HepG2 (cell line): ENCODE results near the gene CMTM2. TPM values are rescaled to one million over a fixed set of nuclear protein-coding genes. Genes with fewer than 3 reads are reported as not detected.

Experiments used
- ATF1 ChIP-seq: IDR thresholded peaks from 2 replicates; pipeline ENCODE4 v1.6.1; 2016; ENCODE audit warnings: mild to moderate bottlenecking, control low read depth
- CBX1 ChIP-seq: IDR thresholded peaks from one replicate; pipeline ENCODE4 v1.6.1; 2016; ENCODE audit warnings: antibody characterized with exemption, low read depth
- CEBPB ChIP-seq: IDR thresholded peaks from 2 replicates; pipeline ENCODE4 v1.6.1; 2011; ENCODE audit warnings: low read depth, low read length, improper control_type of control experiment, borderline replicate concordance
- EZH2 ChIP-seq: conservative IDR thresholded peaks from 2 replicates; pipeline ENCODE4 v1.6.1; 2012; ENCODE audit warnings: mild to moderate bottlenecking, low read depth, low read length, moderate library complexity
- GZF1 ChIP-seq: sonication (generic); formaldehyde crosslinking; IDR thresholded peaks from 2 replicates; pipeline ENCODE4 v1.5.1; 2020; ENCODE audit warnings: mild to moderate bottlenecking, missing genetic modification reagents
- HNF1A ChIP-seq, 2 experiments: sonication (generic) in 1 of 2; formaldehyde crosslinking in 1 of 2; IDR thresholded peaks; 2 replicates each; pipeline versions ENCODE4 v1.4.0 to v1.6.1; 2016 to 2020; ENCODE audit warnings: borderline replicate concordance in 1 of 2, low read depth in 1 of 2, mild to moderate bottlenecking in 1 of 2, missing genetic modification reagents in 1 of 2
- ISL2 ChIP-seq: sonication (generic); formaldehyde crosslinking; IDR thresholded peaks from 2 replicates; pipeline ENCODE4 v1.5.0; 2020; ENCODE audit warnings: missing genetic modification reagents
- MED13 ChIP-seq: sonication (generic); formaldehyde crosslinking; IDR thresholded peaks from 2 replicates; pipeline ENCODE4 v1.5.0; 2020; ENCODE audit warnings: missing genetic modification reagents
- NFE2L1 ChIP-seq: sonication (generic); formaldehyde crosslinking; IDR thresholded peaks from 2 replicates; pipeline ENCODE4 v1.4.0; 2020; ENCODE audit warnings: missing genetic modification reagents, mild to moderate bottlenecking, borderline replicate concordance
- SMARCC2 ChIP-seq: fragments of 450-650 bp; IDR thresholded peaks from 2 replicates; pipeline ENCODE4 v1.6.1; 2017; ENCODE audit warnings: antibody characterized with exemption, mild to moderate bottlenecking
- TBX3 ChIP-seq: fragments of 450-650 bp; IDR thresholded peaks from 2 replicates; pipeline ENCODE4 v1.6.1; 2017; ENCODE audit warnings: antibody characterized with exemption, mild to moderate bottlenecking, inconsistent platforms, borderline replicate concordance
- ZBTB3 ChIP-seq: sonication (generic); formaldehyde crosslinking; IDR thresholded peaks from 2 replicates; pipeline ENCODE4 v1.4.0; 2020; ENCODE audit warnings: low read depth, mild to moderate bottlenecking, moderate library complexity, missing genetic modification reagents, borderline replicate concordance
- ZBTB7B ChIP-seq: sonication (generic); formaldehyde crosslinking; IDR thresholded peaks from 2 replicates; pipeline ENCODE4 v1.4.0; 2020; ENCODE audit warnings: missing genetic modification reagents
- ZMYM2 ChIP-seq: sonication (generic); formaldehyde crosslinking; IDR thresholded peaks from 2 replicates; pipeline ENCODE4 v1.8.0; 2022; ENCODE audit warnings: mild to moderate bottlenecking, missing genetic modification reagents
- ZNF253 ChIP-seq: sonication (generic); formaldehyde crosslinking; IDR thresholded peaks from 2 replicates; pipeline ENCODE4 v1.8.0; 2022; ENCODE audit warnings: mild to moderate bottlenecking, missing genetic modification reagents, borderline replicate concordance
- ZNF460 ChIP-seq: sonication (generic); formaldehyde crosslinking; IDR thresholded peaks from 2 replicates; pipeline ENCODE4 v1.5.1; 2020; ENCODE audit warnings: missing genetic modification reagents, mild to moderate bottlenecking, borderline replicate concordance
- ZNF639 ChIP-seq: conservative IDR thresholded peaks from 2 replicates; pipeline ENCODE4 v1.6.1; 2018; ENCODE audit warnings: missing genetic modification reagents
- ZNF776 ChIP-seq: sonication (generic); formaldehyde crosslinking; IDR thresholded peaks from 2 replicates; pipeline ENCODE4 v1.4.0; 2020; ENCODE audit warnings: mild to moderate bottlenecking, missing genetic modification reagents
- ZZZ3 ChIP-seq: sonication (generic); formaldehyde crosslinking; IDR thresholded peaks from 2 replicates; pipeline ENCODE4 v1.4.0; 2020; ENCODE audit warnings: missing genetic modification reagents, mild to moderate bottlenecking, borderline replicate concordance
- polyA plus RNA-seq, 8 experiments: library from polyadenylated mRNA; depleted of rRNA in 3 of 8; stranded (reverse) in 7 of 8; unstranded in 1 of 8; fragments of >200 nt; fragmentation: Illumina TruSeq in 4 of 8; extraction: Trizol in 4 of 8; gene quantifications; 2 replicates each; pipeline versions ENCODE4 v1.2.1 to v1.2.3, GENCODE V29; 2011 to 2016; ENCODE audit warnings: low read depth in 4 of 8, missing spikeins in 1 of 8, mixed read lengths in 1 of 8; ENCODE audit not compliant: insufficient read depth in 1 of 8
- total RNA-seq, 5 experiments: library from RNA; depleted of rRNA; stranded (reverse); fragments of >200 nt; fragmentation: Illumina TruSeq; extraction: Trizol; gene quantifications; 2 replicates each; pipeline ENCODE4 v1.2.3, GENCODE V29; 2016; ENCODE audit warnings: low read depth in 1 of 5

The CMTM2 gene
- total and polyA plus RNA-seq, 2 of the 13 experiments (the other 11 are each of a cell fraction or from before 2014, with no cell fraction given): not detected

GRCh38 chr16:66603537-66604375 lies 24.5 kb downstream of the CMTM2 start (continued):
- no peak for TF ChIP-seq ZZZ3
- TF ChIP-seq NFE2L1 (CRISPR knock-in tag): no peak
- peak; percentile 10; the same call in 1 of the 2 replicates for TF ChIP-seq ZBTB7B (CRISPR knock-in tag)
- TF ChIP-seq ATF1 (CRISPR knock-in tag): no peak
- peak; percentile 46; the same call in 1 of the 2 replicates for TF ChIP-seq ZMYM2 (CRISPR knock-in tag)
- no peak for TF ChIP-seq HNF1A (IDR thresholded peaks at IDR 0.05; ENCODE audit: low read depth)
- TF ChIP-seq HNF1A (CRISPR knock-in tag; IDR thresholded peaks at IDR 0.05; ENCODE audit: borderline replicate concordance): 0 out of 2 replicates have a peak, but pooled peaks have one; percentile 49
- TF ChIP-seq CBX1: no peak
- TF ChIP-seq ISL2 (CRISPR knock-in tag): no peak
- TF ChIP-seq SMARCC2: no peak
- TF ChIP-seq EZH2: no peak
- no peak for TF ChIP-seq GZF1 (CRISPR knock-in tag)
- TF ChIP-seq ZBTB3 (CRISPR knock-in tag): 0 out of 2 replicates have a peak, but pooled peaks have one; percentile 15
- TF ChIP-seq CEBPB: no peak
- TF ChIP-seq ZNF460: peak; percentile 24; the same call in 1 of the 2 replicates
- no peak; the same call in 1 of the 2 replicates for TF ChIP-seq TBX3
- TF ChIP-seq MED13 (CRISPR knock-in tag): no peak
- TF ChIP-seq ZNF639 (CRISPR knock-in tag): no peak
- TF ChIP-seq ZNF776 (CRISPR knock-in tag): no peak; the same call in 1 of the 2 replicates
- TF ChIP-seq ZNF253 (CRISPR knock-in tag): no peak
